ENCODE results near the gene MAT1A.
A peak's percentile ranks its signal among the peaks of the same experiment; 100 is the strongest.
"Not testable (repeated sequence)": the region's sequence is repeated elsewhere in the genome, so short reads cannot be mapped to it uniquely, and the experiment has no call there.

Gene MAT1A

GRCh38 chr10:80264081-80265056, 25.1 kb downstream of the MAT1A start:
- no peak for DNase-seq

GRCh38 chr10:80261316-80262030, 28.0 kb downstream of the MAT1A start:
- DNase-seq: no peak

- peak; percentile 8 for DNase-seq
Measured at GRCh38 chr10:80260295-80261243, 28.9 kb downstream of the MAT1A start.

GRCh38 chr10:80259405-80259871, 30.0 kb downstream of the MAT1A start:
- no peak for DNase-seq

- peak; percentile 5 for DNase-seq
Measured at GRCh38 chr10:80256798-80257197, 32.7 kb downstream of the MAT1A start.

- DNase-seq: not testable (repeated sequence)
Measured at GRCh38 chr10:80254726-80255125, 34.7 kb downstream of the MAT1A start.

GRCh38 chr10:80253963-80254271, 35.5 kb downstream of the MAT1A start:
- DNase-seq: not testable (repeated sequence)

- DNase-seq: no peak
Measured at GRCh38 chr10:80253266-80253962, 36.0 kb downstream of the MAT1A start.

- DNase-seq: peak; percentile 50
Measured at GRCh38 chr10:80252296-80252887, 37.1 kb downstream of the MAT1A start.

GRCh38 chr10:80251703-80252280, 37.7 kb downstream of the MAT1A start:
- DNase-seq: not testable (repeated sequence)

- DNase-seq: not testable (repeated sequence)
Measured at GRCh38 chr10:80250399-80250798, 39.1 kb downstream of the MAT1A start.

GRCh38 chr10:80249906-80250305, 39.6 kb downstream of the MAT1A start:
- DNase-seq: not testable (repeated sequence)

GRCh38 chr10:80247611-80248010, 41.8 kb downstream of the MAT1A start:
- not testable (repeated sequence) for DNase-seq

- DNase-seq: not testable (repeated sequence)
Measured at GRCh38 chr10:80244371-80244770, 45.1 kb downstream of the MAT1A start.

- not testable (repeated sequence) for DNase-seq
Measured at GRCh38 chr10:80242341-80242740, 47.1 kb downstream of the MAT1A start.

- DNase-seq: not testable (repeated sequence)
Measured at GRCh38 chr10:80236457-80236856, 53.0 kb downstream of the MAT1A start.

- DNase-seq: not testable (repeated sequence)
Measured at GRCh38 chr10:80234331-80235235, 54.9 kb downstream of the MAT1A start.

- not testable (repeated sequence) for DNase-seq
Measured at GRCh38 chr10:80233871-80234270, 55.6 kb downstream of the MAT1A start.

- not testable (repeated sequence) for DNase-seq
Measured at GRCh38 chr10:80226723-80227122, 62.7 kb downstream of the MAT1A start.

- not testable (repeated sequence) for DNase-seq
Measured at GRCh38 chr10:80223031-80223419, 66.4 kb downstream of the MAT1A start.

All from NCI-H774 (cell line).